NCI-H146 (cell line): ENCODE data around the gene NYNRIN.
"Not testable (repeated sequence)": the region's sequence is repeated elsewhere in the genome, so short reads cannot be mapped to it uniquely, and the experiment has no call there.

Experiments
- DNase-seq: peaks from one replicate; lab custom pipeline; 2025; lab: John Stamatoyannopoulos, UW

The NYNRIN gene

GRCh38 chr14:24431569-24432258 lies 32.9 kb downstream of the NYNRIN start:
- peak; percentile 83 for DNase-seq

- no peak for DNase-seq
Measured at GRCh38 chr14:24432259-24433131, 33.7 kb downstream of the NYNRIN start.

GRCh38 chr14:24434036-24434435 lies 35.2 kb downstream of the NYNRIN start:
- DNase-seq: no peak

- no peak for DNase-seq
Measured at GRCh38 chr14:24434676-24435075, 35.9 kb downstream of the NYNRIN start.

- DNase-seq: no peak
Measured at GRCh38 chr14:24435192-24435810, 36.5 kb downstream of the NYNRIN start.

GRCh38 chr14:24435998-24436354 lies 37.2 kb downstream of the NYNRIN start:
- DNase-seq: no peak

GRCh38 chr14:24436355-24437019 lies 37.7 kb downstream of the NYNRIN start:
- peak; percentile 52 for DNase-seq

GRCh38 chr14:24437020-24437735 lies 38.4 kb downstream of the NYNRIN start:
- no peak for DNase-seq

- DNase-seq: no peak
Measured at GRCh38 chr14:24437736-24438067, 38.9 kb downstream of the NYNRIN start.

GRCh38 chr14:24438223-24439097 lies 39.7 kb downstream of the NYNRIN start:
- DNase-seq: no peak

- DNase-seq: no peak
Measured at GRCh38 chr14:24439257-24439656, 40.5 kb downstream of the NYNRIN start.

GRCh38 chr14:24439830-24440605 lies 41.2 kb downstream of the NYNRIN start:
- no peak for DNase-seq

GRCh38 chr14:24440606-24441399 lies 42.0 kb downstream of the NYNRIN start:
- DNase-seq: no peak

GRCh38 chr14:24441485-24441884 lies 42.7 kb downstream of the NYNRIN start:
- DNase-seq: no peak

GRCh38 chr14:24441904-24442239 lies 43.1 kb downstream of the NYNRIN start:
- no peak for DNase-seq

- peak; percentile 98 for DNase-seq
Measured at GRCh38 chr14:24442240-24443052, 43.6 kb downstream of the NYNRIN start, which contains the start of gene SDR39U1. Gene SDR39U1 (minus strand): TSS chr14:24442776. CDS start chr14:24442769, 7 bp downstream.

- no peak for DNase-seq
Measured at GRCh38 chr14:24443053-24443665, 44.4 kb downstream of the NYNRIN start.

GRCh38 chr14:24450828-24451227 lies 52.0 kb downstream of the NYNRIN start:
- not testable (repeated sequence) for DNase-seq
